ENCODE measurements around the gene PRDM16.

The PRDM16 gene

DNA sequence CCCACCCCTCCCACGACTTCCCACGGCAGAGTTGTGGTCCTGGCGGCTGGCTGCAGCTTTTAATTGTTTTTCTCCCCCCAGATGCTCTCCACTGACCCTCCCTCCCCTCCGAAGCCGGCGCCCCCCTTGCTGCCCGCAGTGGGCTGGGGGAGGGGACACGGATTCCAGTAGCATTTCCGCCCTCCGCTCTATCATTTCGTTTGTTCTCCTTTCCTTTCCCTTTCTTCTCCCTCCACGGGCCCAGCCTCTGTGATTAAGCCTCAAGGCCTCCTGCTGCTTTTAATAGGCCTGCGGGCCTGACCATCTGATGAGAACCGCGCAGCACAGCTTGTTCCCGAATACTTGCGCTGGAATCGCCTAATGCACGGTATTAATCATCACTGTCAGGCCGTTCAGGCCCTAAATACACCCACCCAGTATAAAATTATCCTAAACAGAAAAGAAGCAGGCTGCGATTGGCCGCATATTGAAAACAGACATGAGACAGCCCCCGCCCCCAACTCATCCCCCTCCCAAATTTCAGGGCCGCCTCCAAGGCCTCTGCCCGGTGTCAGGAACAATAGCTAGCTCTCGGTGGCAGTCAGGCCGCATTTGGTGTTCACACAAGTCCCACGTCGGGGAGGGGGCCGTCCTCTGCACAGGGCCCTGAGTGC lies 283.4 kb downstream of the PRDM16 start:
- H3K4me1 ChIP-seq (ENCODE audit: low read length) = no peaks in the 10 kb centered on the region
- no peaks in the 10 kb centered on the region for H3K9me2 ChIP-seq (replicated peaks; ENCODE audit: insufficient read depth, low read length)
- H3F3A ChIP-seq (ENCODE audit: insufficient read depth, low read length) = no peaks in the 10 kb centered on the region
- TF ChIP-seq EZH2phosphoT487 (IDR thresholded peaks at IDR 0.05; ENCODE audit: low read length) = no peak
- TF ChIP-seq EZH2 (optimal IDR thresholded peaks at IDR 0.05; ENCODE audit: low read depth, low read length) = no peak
- TF ChIP-seq, protein P1, sequence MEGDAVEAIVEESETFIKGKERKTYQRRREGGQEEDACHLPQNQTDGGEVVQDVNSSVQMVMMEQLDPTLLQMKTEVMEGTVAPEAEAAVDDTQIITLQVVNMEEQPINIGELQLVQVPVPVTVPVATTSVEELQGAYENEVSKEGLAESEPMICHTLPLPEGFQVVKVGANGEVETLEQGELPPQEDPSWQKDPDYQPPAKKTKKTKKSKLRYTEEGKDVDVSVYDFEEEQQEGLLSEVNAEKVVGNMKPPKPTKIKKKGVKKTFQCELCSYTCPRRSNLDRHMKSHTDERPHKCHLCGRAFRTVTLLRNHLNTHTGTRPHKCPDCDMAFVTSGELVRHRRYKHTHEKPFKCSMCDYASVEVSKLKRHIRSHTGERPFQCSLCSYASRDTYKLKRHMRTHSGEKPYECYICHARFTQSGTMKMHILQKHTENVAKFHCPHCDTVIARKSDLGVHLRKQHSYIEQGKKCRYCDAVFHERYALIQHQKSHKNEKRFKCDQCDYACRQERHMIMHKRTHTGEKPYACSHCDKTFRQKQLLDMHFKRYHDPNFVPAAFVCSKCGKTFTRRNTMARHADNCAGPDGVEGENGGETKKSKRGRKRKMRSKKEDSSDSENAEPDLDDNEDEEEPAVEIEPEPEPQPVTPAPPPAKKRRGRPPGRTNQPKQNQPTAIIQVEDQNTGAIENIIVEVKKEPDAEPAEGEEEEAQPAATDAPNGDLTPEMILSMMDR (IDR thresholded peaks at IDR 0.05; ENCODE audit: low read length) = no peak
- H4K20me1 ChIP-seq (ENCODE audit: insufficient read depth, low read length) = no peaks in the 10 kb centered on the region
- H3K9me3 ChIP-seq (replicated peaks; ENCODE audit: insufficient read depth, low read length) = no peaks in the 10 kb centered on the region
- DNase-seq = no peak
- no peak overlapping the region for H2AFZ ChIP-seq (ENCODE audit: low read length)
- no peak overlapping the region for H3K9ac ChIP-seq (ENCODE audit: low read length)
- no peak overlapping the region for H3K4me2 ChIP-seq (ENCODE audit: low read depth, low read length)
- H3K27me3 ChIP-seq (replicated peaks; ENCODE audit: insufficient read depth, low read length) = peaks cover 90% of the 10 kb centered on the region
- no peak overlapping the region for H3K27ac ChIP-seq (ENCODE audit: low read length)
- no peaks in the 10 kb centered on the region for H3K36me3 ChIP-seq (replicated peaks; ENCODE audit: insufficient read depth, low read length)
- no peak overlapping the region for H3K4me3 ChIP-seq (ENCODE audit: low read length)
- H3K79me2 ChIP-seq (ENCODE audit: low read length) = no peaks in the 10 kb centered on the region

GRCh38 chr1:3352952-3353331 lies 283.9 kb downstream of the PRDM16 start:
- Histone ChIP-seq H3K4me2 (ENCODE audit: low read depth, low read length) (no peak overlapping the region), H3K79me2 (ENCODE audit: low read length) (no peaks in the 10 kb centered on the region), H3K4me1 (ENCODE audit: low read length) (no peaks in the 10 kb centered on the region), H3K27me3 (replicated peaks; ENCODE audit: insufficient read depth, low read length) (peaks cover 92% of the 10 kb centered on the region), H3K27ac (ENCODE audit: low read length) (no peak overlapping the region), H4K20me1 (ENCODE audit: insufficient read depth, low read length) (no peaks in the 10 kb centered on the region), H3K4me3 (ENCODE audit: low read length) (no peak overlapping the region), H3K9ac (ENCODE audit: low read length) (no peak overlapping the region), H3K9me2 (replicated peaks; ENCODE audit: insufficient read depth, low read length) (no peaks in the 10 kb centered on the region), H3K36me3 (replicated peaks; ENCODE audit: insufficient read depth, low read length) (no peaks in the 10 kb centered on the region), H3F3A (ENCODE audit: insufficient read depth, low read length) (no peaks in the 10 kb centered on the region), H3K9me3 (replicated peaks; ENCODE audit: insufficient read depth, low read length) (no peaks in the 10 kb centered on the region), H2AFZ (ENCODE audit: low read length) (no peak overlapping the region)
- TF ChIP-seq EZH2phosphoT487 (IDR thresholded peaks at IDR 0.05; ENCODE audit: low read length) (no peak), EZH2 (optimal IDR thresholded peaks at IDR 0.05; ENCODE audit: low read depth, low read length) (no peak)
- TF ChIP-seq, protein P1 (IDR thresholded peaks at IDR 0.05; ENCODE audit: low read length) = no peak
- no peak for DNase-seq

DNA sequence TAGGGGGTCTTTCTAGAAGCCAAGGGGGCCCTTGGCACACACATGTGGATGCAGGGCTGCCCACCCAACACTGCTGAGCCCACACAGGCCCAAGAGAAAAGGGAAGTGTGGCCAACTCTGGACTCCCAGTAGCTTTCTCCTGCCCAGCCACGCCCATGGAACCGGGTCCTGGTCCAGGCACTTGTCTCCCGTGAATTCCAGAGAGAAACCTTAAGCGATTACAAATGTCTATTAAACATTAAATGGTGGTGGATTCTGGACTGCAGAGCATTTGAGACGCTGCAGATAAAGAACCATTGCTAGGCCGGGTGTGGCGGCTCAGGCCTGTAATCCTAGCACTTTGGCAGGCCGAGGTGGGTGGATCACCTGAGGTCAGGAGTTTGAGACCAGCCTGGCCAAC lies 284.9 kb downstream of the PRDM16 start:
- H3K9ac ChIP-seq (ENCODE audit: low read length) = no peak overlapping the region
- H3K4me1 ChIP-seq (ENCODE audit: low read length) = no peaks in the 10 kb centered on the region
- TF ChIP-seq EZH2phosphoT487 (IDR thresholded peaks at IDR 0.05; ENCODE audit: low read length) (no peak), EZH2 (optimal IDR thresholded peaks at IDR 0.05; ENCODE audit: low read depth, low read length) (no peak)
- TF ChIP-seq, protein P1 (IDR thresholded peaks at IDR 0.05; ENCODE audit: low read length) = no peak
- no peaks in the 10 kb centered on the region for H3K36me3 ChIP-seq (replicated peaks; ENCODE audit: insufficient read depth, low read length)
- no peaks in the 10 kb centered on the region for H3K9me3 ChIP-seq (replicated peaks; ENCODE audit: insufficient read depth, low read length)
- H3K4me2 ChIP-seq (ENCODE audit: low read depth, low read length) = no peak overlapping the region
- H3K4me3 ChIP-seq (ENCODE audit: low read length) = no peak overlapping the region
- no peak overlapping the region for H2AFZ ChIP-seq (ENCODE audit: low read length)
- no peaks in the 10 kb centered on the region for H4K20me1 ChIP-seq (ENCODE audit: insufficient read depth, low read length)
- no peaks in the 10 kb centered on the region for H3K79me2 ChIP-seq (ENCODE audit: low read length)
- no peaks in the 10 kb centered on the region for H3K9me2 ChIP-seq (replicated peaks; ENCODE audit: insufficient read depth, low read length)
- no peaks in the 10 kb centered on the region for H3F3A ChIP-seq (ENCODE audit: insufficient read depth, low read length)
- H3K27ac ChIP-seq (ENCODE audit: low read length) = no peak overlapping the region
- DNase-seq = no peak
- peaks cover 92% of the 10 kb centered on the region for H3K27me3 ChIP-seq (replicated peaks; ENCODE audit: insufficient read depth, low read length)
